Activated CD8-positive, alpha-beta memory T cell treated with anti-CD3 and anti-CD28 coated beads, Interleukin-2, amount 50 U/mL, for 24 hours (primary cell): Measurements from ENCODE around the gene WDR11.
A peak's percentile ranks its signal among the peaks of the same experiment; 100 is the strongest.
"Not testable (repeated sequence)": the region's sequence is repeated elsewhere in the genome, so short reads cannot be mapped to it uniquely, and the experiment has no call there.

Experiments
- DNase-seq: peaks from one replicate; pipeline ENCODE4 v3.0.0-alpha.2; 2020; ENCODE audit errors: extremely low read depth

Gene WDR11

GRCh38 chr10:120841522-120842189 lies 9.5 kb upstream of the WDR11 start:
- no peak for DNase-seq

DNA sequence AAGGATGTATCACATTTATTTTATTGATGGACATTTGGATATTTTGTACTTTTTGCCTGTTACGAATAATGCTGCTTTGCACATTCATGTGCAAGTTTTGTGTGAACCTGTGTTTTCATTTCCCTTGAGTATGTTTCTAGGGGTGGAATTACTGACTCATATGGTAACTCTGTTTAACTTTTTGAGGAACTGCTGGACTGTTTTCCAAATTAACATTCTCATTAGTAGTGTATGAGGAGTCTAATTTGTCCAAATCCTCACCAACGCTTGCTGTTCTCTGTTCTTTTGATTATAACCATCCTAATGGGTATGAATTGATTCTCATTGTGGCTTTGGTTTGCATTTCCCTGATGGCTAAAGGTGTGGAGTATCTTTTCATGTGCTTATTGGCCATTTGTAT lies 3.2 kb downstream of the WDR11 start:
- DNase-seq = no peak

DNA sequence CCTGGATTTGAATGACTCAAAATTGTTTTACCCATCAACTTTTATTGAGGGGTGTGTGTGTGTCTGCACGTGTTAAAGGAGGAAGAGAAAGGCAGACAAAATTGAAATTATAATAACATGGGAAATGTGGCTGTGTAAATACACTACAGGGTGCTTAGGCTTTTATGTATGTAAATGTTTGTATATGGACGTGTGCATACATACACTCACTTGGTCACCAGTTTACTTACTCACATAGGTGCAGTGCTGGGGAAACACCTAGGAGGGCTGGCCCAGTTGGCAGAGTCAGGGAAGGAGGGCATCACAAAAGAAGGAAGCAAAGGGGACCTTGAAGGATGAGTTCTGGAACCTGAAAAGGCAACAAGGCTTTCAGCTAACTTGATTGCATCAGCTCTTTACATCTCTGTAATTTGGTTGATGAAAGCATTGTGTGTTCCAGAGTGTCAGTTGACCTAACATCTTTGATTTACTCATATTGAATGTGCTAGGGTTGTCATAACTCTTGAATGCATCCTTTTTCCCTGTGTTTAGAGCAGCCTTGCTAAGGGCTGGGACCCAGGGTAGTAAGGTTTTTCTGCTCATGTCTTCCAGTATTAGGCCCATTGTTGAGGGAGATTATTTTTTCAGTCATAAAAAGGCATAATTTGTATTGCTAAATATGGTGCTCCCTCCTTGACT lies 10.2 kb downstream of the WDR11 start:
- no peak for DNase-seq

GRCh38 chr10:120873741-120874140 lies 22.6 kb downstream of the WDR11 start:
- no peak for DNase-seq

DNA sequence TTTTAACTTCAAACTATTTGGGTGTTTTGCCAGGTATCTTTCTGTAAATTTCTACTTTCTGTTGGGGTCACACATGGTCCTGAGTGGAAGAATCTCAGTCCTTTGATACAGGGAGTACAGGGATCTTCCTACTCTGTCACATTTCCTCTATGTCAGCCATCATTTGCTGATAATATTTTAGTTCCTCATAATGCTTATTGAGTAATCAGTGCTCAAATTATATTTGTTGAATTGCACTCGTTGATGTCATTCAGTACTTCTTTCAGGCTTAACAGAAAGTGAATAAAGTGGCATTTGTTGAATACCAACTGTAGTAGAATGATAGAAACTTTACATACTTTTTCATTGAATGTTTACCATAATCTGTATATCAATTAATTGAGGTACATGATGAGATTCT lies 31.9 kb downstream of the WDR11 start:
- no peak for DNase-seq

GRCh38 chr10:120887482-120887881 lies 36.3 kb downstream of the WDR11 start:
- no peak for DNase-seq

- DNase-seq = no peak
These were observed 40.2 kb downstream of the WDR11 start for GRCh38 chr10:120891365-120891764.

- no peak for DNase-seq
These were observed 43.4 kb downstream of the WDR11 start for GRCh38 chr10:120894556-120894955.

GRCh38 chr10:120897343-120897742 lies 46.2 kb downstream of the WDR11 start:
- no peak for DNase-seq

- no peak for DNase-seq
These were observed 54.1 kb downstream of the WDR11 start for GRCh38 chr10:120905268-120905667.

- DNase-seq = no peak
These were observed 66.5 kb downstream of the WDR11 start for GRCh38 chr10:120917521-120918250.

DNA sequence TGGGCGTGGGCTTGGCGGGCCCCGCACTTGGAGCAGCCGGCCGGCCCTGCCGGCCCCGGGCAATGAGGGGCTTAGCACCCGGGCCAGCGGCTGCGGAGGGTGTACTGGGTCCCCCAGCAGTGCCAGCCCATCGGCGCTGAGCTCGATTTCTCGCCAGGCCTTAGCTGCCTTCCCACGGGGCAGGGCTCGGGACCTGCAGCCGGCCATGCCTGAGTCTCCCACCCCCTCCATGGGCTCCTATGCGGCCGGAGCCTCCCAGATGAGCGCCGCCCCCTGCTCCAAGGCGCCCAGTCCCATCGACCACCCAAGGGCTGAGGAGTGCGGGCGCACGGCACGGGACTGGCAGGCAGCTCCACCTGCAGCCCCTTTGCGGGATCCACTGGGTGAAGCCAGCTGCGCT lies 72.7 kb downstream of the WDR11 start:
- DNase-seq = not testable (repeated sequence)

- DNase-seq = no peak
These were observed 75.4 kb downstream of the WDR11 start for GRCh38 chr10:120926611-120927010.

GRCh38 chr10:120927352-120927751 lies 76.2 kb downstream of the WDR11 start:
- DNase-seq = no peak

DNA sequence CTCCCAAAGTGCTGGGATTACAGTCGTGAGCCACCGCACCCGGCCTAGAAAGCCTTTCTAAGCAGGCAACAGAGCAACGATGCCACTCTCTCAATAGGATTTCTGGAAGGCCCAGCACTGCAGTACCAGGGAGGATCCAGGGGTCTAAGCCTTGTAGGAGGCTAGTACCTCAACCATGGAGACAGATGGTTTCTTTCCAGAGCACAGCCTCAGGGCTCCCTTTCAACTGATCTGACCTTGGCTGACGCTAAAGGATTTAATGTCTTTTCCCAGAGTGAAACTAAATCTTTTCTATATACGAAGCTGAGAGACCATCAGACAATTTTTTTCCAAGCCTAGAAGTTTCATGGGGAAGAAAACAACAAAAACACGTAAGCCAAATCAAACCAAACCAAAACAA lies 78.0 kb downstream of the WDR11 start:
- DNase-seq = no peak

- DNase-seq = no peak
These were observed 80.3 kb downstream of the WDR11 start for GRCh38 chr10:120931423-120931822.

DNA sequence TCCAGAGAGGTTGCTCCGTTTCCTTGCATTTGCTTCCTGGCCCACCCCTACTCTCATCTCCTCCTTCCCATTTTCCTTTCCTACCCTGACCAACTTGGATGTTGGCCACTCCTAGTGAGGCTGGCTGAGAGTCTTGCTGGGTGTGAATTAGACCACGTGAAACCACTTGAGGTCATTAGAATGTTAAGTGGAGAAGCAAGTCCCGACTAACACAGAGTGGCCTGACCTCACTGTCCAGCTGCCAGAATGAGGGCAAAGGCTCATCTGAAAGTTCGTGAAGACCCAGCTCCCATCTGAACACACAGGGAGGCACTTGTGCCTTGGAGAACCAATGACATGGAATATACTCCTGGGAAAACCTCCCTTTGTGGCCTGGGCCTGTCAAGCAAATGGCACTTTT lies 80.8 kb downstream of the WDR11 start:
- no peak for DNase-seq

DNA sequence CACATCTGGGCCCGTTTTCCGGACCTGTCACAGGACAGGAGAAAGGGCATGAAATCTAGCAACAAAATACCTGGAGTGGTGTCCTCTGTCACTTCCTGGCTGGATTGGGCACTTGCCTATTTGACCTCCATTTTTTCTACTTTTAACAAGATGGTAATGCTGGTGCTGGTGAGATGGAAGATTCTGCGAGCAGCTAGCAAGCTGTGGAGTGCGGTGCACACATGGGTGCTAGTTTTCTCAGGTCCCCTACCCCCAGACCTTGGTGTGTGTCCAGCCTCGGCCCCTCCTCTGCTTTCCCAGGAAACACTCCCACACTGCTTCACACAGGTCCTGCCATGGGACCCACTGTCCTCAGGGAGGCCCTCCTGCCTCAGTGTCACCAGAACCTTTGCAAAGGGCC lies 87.7 kb downstream of the WDR11 start:
- DNase-seq = no peak

GRCh38 chr10:120940299-120940900 lies 89.2 kb downstream of the WDR11 start:
- DNase-seq = no peak

- DNase-seq = no peak
These were observed 90.3 kb downstream of the WDR11 start for GRCh38 chr10:120941501-120941900.

DNA sequence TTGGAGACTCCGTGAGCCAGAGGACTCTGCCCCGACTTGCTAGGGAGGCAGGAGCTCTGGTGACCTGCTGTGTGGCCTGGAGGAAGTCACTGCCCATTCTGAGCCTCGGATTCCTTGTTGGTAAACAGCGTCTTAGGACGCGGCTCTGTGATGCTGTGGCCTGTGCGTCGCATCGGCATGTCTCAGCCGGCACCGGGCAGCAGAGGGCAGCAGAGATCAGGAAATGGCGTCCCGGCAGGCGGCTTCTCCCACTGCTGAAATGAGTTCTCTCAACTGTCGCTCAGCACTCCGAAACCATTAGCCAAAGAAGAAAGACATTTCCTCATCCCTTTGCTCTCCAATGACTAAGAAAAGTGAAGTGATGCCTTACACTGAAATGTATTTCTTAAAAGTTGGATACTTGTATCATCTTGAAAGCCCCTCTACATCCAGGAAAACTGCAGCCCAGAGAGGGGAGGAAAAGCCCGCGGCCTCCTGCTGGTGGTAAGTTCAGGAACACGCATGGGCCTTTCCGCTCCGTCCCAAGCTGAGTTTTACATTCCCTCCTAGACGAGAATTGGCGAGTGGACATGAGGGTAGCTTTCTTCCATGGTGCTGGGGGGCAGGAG lies 91.7 kb downstream of the WDR11 start:
- DNase-seq = peak; percentile 45

GRCh38 chr10:120943542-120943941 lies 92.4 kb downstream of the WDR11 start:
- DNase-seq = no peak
